PFSK-1 (cell line): ENCODE measurements around the gene PRKAR1A. TPM values are rescaled to one million over a fixed set of nuclear protein-coding genes. Genes with fewer than 3 reads are reported as not detected.

Experiments used
- FOXP2 ChIP-seq: optimal IDR thresholded peaks from 2 replicates; pipeline ENCODE3; 2011; ENCODE audit warnings: borderline replicate concordance, control low read depth, inconsistent platforms; ENCODE audit not compliant: insufficient read depth; ENCODE audit errors: extremely low read length, extremely low read depth
- POLR2AphosphoS5 ChIP-seq: IDR thresholded peaks from 2 replicates; pipeline ENCODE4 v1.6.1; 2012; ENCODE audit warnings: low read depth, mild to moderate bottlenecking, control low read depth, low read length, moderate library complexity
- SIN3A ChIP-seq: IDR thresholded peaks from 2 replicates; pipeline ENCODE4 v1.6.1; 2012; ENCODE audit warnings: mild to moderate bottlenecking, low read length, moderate library complexity, borderline replicate concordance; ENCODE audit not compliant: insufficient read depth
- TAF1 ChIP-seq: IDR thresholded peaks from 2 replicates; pipeline ENCODE4 v1.6.1; 2012; ENCODE audit warnings: low read length, control low read depth, borderline replicate concordance; ENCODE audit not compliant: insufficient read depth
- polyA plus RNA-seq: library from polyadenylated mRNA; unstranded; fragments of >200 nt; gene quantifications from one replicate; pipeline ENCODE4 v1.2.1, GENCODE V29; 2012; ENCODE audit warnings: low read depth, missing spikeins; ENCODE audit not compliant: insufficient read length
- TF ChIP-seq, protein P1 (sequence below), 2 experiments: IDR thresholded peaks; 2 replicates each; pipeline versions ENCODE4 v1.6.1 to v1.8.0; 2011 to 2012; ENCODE audit warnings: low read depth in 2 of 2, low read length in 2 of 2, control low read depth in 1 of 2, inconsistent platforms in 1 of 2, mild to moderate bottlenecking in 1 of 2, moderate library complexity in 1 of 2; ENCODE audit not compliant: insufficient read depth in 1 of 2

PRKAR1A gene
- 466 TPM for polyA plus RNA-seq

DNA sequence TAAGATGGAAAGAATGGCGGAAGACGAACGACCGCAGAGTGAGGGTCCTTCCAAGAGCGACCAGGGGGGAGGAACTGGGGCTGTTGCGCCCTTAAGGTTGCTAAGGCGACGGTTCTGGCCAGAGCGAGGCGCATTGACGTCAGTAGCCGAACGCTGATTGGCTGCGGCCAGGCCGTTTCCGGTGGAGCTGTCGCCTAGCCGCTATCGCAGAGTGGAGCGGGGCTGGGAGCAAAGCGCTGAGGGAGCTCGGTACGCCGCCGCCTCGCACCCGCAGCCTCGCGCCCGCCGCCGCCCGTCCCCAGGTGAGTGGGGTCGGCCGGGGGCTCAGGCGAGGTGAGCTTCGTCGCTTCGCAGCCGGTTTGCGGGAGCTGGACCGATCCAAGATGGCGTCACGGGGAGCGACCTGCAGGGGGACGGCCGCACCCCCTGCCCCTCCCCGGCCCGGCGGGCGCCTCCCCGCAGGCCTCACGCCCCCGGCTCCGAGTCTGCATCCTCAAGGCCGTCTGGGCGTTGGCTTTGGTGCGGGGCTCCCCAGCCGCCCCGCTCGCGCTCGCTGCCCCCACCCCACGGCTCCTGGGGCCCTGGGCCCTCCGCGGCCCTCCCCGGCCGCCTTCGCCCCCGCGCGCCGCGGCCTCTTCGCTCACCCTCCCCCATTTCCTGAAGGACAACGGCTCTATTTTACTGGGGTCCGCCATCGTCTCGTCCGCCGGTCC, at the start of gene PRKAR1A:
TSS of gene PRKAR1A (plus strand) at position 184 of the 713 bp plus-strand sequence. CDS start 2,970 bp downstream, outside the sequence.
- TF ChIP-seq POLR2AphosphoS5 (peak; percentile 90), TAF1 (0 out of 2 replicates have a peak, but pooled peaks have one; percentile 48), FOXP2 (peak; percentile 74), SIN3A (peak; percentile 1; the same call in 1 of the 2 replicates)
- TF ChIP-seq, protein P1, sequence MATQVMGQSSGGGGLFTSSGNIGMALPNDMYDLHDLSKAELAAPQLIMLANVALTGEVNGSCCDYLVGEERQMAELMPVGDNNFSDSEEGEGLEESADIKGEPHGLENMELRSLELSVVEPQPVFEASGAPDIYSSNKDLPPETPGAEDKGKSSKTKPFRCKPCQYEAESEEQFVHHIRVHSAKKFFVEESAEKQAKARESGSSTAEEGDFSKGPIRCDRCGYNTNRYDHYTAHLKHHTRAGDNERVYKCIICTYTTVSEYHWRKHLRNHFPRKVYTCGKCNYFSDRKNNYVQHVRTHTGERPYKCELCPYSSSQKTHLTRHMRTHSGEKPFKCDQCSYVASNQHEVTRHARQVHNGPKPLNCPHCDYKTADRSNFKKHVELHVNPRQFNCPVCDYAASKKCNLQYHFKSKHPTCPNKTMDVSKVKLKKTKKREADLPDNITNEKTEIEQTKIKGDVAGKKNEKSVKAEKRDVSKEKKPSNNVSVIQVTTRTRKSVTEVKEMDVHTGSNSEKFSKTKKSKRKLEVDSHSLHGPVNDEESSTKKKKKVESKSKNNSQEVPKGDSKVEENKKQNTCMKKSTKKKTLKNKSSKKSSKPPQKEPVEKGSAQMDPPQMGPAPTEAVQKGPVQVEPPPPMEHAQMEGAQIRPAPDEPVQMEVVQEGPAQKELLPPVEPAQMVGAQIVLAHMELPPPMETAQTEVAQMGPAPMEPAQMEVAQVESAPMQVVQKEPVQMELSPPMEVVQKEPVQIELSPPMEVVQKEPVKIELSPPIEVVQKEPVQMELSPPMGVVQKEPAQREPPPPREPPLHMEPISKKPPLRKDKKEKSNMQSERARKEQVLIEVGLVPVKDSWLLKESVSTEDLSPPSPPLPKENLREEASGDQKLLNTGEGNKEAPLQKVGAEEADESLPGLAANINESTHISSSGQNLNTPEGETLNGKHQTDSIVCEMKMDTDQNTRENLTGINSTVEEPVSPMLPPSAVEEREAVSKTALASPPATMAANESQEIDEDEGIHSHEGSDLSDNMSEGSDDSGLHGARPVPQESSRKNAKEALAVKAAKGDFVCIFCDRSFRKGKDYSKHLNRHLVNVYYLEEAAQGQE (IDR thresholded peaks at IDR 0.05; ENCODE audit: insufficient read depth in 1 of 2, low read depth in 2 of 2, low read length in 2 of 2) = 0 out of 4 replicates have a peak, but pooled peaks of 1 of the 2 experiments have one; percentile 30

DNA sequence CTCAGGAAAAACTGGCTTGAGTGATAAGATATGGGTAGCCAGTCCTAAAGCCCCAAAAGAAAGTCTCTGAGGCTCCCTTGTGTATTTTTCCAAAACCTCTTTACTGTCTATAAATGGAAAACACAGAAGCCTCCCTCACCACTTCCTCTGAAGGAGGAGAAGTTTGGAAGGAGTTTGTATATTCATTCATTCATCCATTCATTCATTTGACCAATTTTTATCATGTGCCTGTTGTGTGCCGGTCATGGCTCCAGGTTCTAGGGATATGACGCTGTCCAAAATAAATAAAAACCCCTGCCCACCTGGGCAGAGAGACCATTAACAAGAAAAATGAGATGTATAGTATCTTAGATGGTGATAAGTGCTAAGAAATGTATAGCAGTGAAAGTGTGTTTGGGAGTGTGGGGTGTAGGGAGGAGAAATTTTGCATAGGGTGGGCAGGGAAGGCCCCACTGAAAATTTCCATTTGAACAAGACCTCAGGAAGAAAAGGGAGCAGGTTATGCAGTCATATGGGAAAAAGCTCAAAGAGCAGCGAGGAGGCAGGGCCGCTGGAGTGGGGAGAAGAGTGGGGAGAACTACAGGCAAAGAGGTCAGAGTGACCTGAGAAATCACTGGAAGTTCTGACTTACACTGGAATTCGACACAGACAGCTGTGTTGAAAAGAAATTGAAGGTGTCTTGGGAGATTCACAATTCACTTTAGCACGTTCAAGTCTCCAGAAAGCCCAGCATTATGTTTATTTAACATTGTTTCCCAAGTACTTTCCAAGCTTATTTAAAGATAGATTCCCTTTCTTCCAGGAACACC, 48.8 kb upstream of the PRKAR1A start:
- TF ChIP-seq POLR2AphosphoS5 (no peak), TAF1 (no peak), SIN3A (no peak)

DNA sequence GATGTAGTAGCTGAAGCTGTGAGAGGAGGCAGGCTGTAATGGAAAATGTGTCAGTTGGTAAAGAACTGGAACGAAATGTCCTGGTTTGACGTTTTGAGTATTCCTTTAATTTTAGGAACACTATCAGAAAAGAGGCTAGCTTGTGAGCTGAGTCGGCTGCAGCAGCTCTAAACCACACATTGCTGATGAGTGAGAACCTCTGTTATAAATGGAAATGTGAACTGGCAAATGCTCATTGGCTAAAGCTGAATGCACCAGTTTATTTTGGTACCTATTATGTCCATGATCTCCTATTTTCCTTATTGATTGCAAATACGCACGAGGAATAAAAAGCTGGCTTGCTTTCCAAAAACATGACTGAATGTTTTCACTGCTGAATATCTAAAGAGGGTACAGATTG, 43.9 kb upstream of the PRKAR1A start:
- no peak for TF ChIP-seq SIN3A
- TF ChIP-seq POLR2AphosphoS5 = no peak
- no peak for TF ChIP-seq FOXP2

DNA sequence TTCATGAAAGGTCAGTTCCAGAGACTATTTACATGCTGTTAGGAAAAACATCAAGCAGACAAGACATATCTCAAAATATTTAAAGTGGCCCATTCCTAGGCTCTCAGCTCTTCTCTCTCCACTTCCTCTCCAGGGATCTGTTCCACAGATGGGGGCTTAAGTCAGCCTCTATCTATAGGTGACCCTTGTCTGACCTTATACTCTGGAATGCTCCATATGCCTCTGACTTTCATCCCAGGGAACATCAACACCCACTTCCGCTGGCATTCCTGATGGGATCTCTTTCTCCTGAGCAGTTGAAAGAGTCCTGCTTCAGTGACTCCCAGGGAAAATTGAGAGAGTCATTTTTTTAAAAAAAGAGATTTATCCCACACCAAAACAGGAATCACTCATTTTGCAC, 43.4 kb upstream of the PRKAR1A start:
- TF ChIP-seq, protein P1 (IDR thresholded peaks at IDR 0.05; ENCODE audit: insufficient read depth in 1 of 2, low read depth in 2 of 2, low read length in 2 of 2) = no peak
- TF ChIP-seq TAF1 (no peak), POLR2AphosphoS5 (no peak), SIN3A (no peak), FOXP2 (no peak)

- TF ChIP-seq TAF1 (no peak), SIN3A (no peak), FOXP2 (no peak)
- TF ChIP-seq, protein P1 (IDR thresholded peaks at IDR 0.05; ENCODE audit: insufficient read depth in 1 of 2, low read depth in 2 of 2, low read length in 2 of 2) = no peak
These were observed 41.3 kb upstream of the PRKAR1A start for GRCh38 chr17:68470961-68471360.

GRCh38 chr17:68480885-68481284, 31.3 kb upstream of the PRKAR1A start:
- TF ChIP-seq FOXP2 = no peak
- no peak for TF ChIP-seq SIN3A
- no peak for TF ChIP-seq POLR2AphosphoS5
- TF ChIP-seq, protein P1 (IDR thresholded peaks at IDR 0.05; ENCODE audit: insufficient read depth in 1 of 2, low read depth in 2 of 2, low read length in 2 of 2) = no peak
- TF ChIP-seq TAF1 = no peak
